HepG2 (cell line): ENCODE results near the gene EPC2. TPM values are rescaled to one million over a fixed set of nuclear protein-coding genes. Genes with fewer than 3 reads are reported as not detected.
A peak's percentile ranks its signal among the peaks of the same experiment; 100 is the strongest.

Source experiments
- ARNT ChIP-seq: fragments of 450-650 bp; IDR thresholded peaks from 2 replicates; pipeline ENCODE4 v1.6.1; 2017
- BCL3 ChIP-seq: sonication (generic); formaldehyde crosslinking; IDR thresholded peaks from 2 replicates; pipeline ENCODE4 v1.5.1; 2020; ENCODE audit warnings: mild to moderate bottlenecking, missing genetic modification reagents, moderate library complexity
- CBFB ChIP-seq: sonication (generic); formaldehyde crosslinking; IDR thresholded peaks from 2 replicates; pipeline ENCODE4 v1.4.0; 2020; ENCODE audit warnings: missing genetic modification reagents
- CCDC6 ChIP-seq: sonication (generic); formaldehyde crosslinking; IDR thresholded peaks from 2 replicates; pipeline ENCODE4 v1.8.1; 2022; ENCODE audit warnings: mild to moderate bottlenecking, missing genetic modification reagents, moderate library complexity
- ESRRA ChIP-seq: sonication (generic); formaldehyde crosslinking; IDR thresholded peaks from 2 replicates; pipeline ENCODE4 v1.5.1; 2020; ENCODE audit warnings: mild to moderate bottlenecking, low read depth, missing genetic modification reagents
- ETV5 ChIP-seq: IDR thresholded peaks from 2 replicates; pipeline ENCODE4 v1.6.1; 2018; ENCODE audit warnings: missing biosample characterization, missing genetic modification reagents, inconsistent platforms, borderline replicate concordance
- FOXA3 ChIP-seq: IDR thresholded peaks from 2 replicates; pipeline ENCODE4 v1.6.1; 2016; ENCODE audit warnings: missing genetic modification reagents, missing compliant biosample characterization
- FOXO1 ChIP-seq: sonication (generic); formaldehyde crosslinking; IDR thresholded peaks from 2 replicates; pipeline ENCODE4 v1.4.0; 2020; ENCODE audit warnings: missing genetic modification reagents
- FOXP1 ChIP-seq, 2 experiments: fragments of 450-650 bp in 1 of 2; IDR thresholded peaks; 2 replicates each; pipeline ENCODE4 v1.6.1; 2017 to 2018; ENCODE audit warnings: antibody characterized with exemption in 1 of 2
- HIC2 ChIP-seq: sonication (generic); formaldehyde crosslinking; IDR thresholded peaks from 2 replicates; pipeline ENCODE4 v1.9.0; 2022; ENCODE audit warnings: low read depth, missing genetic modification reagents
- PAWR ChIP-seq: sonication (generic); formaldehyde crosslinking; IDR thresholded peaks from 2 replicates; pipeline ENCODE4 v1.4.0; 2020; ENCODE audit warnings: missing genetic modification reagents, mild to moderate bottlenecking, borderline replicate concordance
- PBX3 ChIP-seq: sonication (generic); formaldehyde crosslinking; IDR thresholded peaks from 2 replicates; pipeline ENCODE4 v1.8.1; 2023; ENCODE audit warnings: missing genetic modification reagents, inconsistent platforms, borderline replicate concordance
- POLR2A ChIP-seq, 2 experiments: IDR thresholded peaks; 2 replicates each; pipeline ENCODE4 v1.6.1; 2011; ENCODE audit warnings: low read depth in 2 of 2, low read length in 2 of 2, mild to moderate bottlenecking in 1 of 2, moderate library complexity in 1 of 2; ENCODE audit not compliant: insufficient read depth in 1 of 2
- SMAD1 ChIP-seq: sonication (generic); formaldehyde crosslinking; IDR thresholded peaks from 2 replicates; pipeline ENCODE4 v1.4.0; 2020; ENCODE audit warnings: missing genetic modification reagents, low read depth, mild to moderate bottlenecking, borderline replicate concordance
- TAF1 ChIP-seq: sonication (generic); formaldehyde crosslinking; IDR thresholded peaks from 2 replicates; pipeline ENCODE4 v1.4.0; 2020; ENCODE audit warnings: missing genetic modification reagents
- ZNF331 ChIP-seq: sonication (generic); formaldehyde crosslinking; IDR thresholded peaks from 2 replicates; pipeline ENCODE4 v1.4.0; 2020; ENCODE audit warnings: missing genetic modification reagents
- ZNF446 ChIP-seq: sonication (generic); formaldehyde crosslinking; IDR thresholded peaks from 2 replicates; pipeline ENCODE4 v1.5.0; 2020; ENCODE audit warnings: mild to moderate bottlenecking, missing genetic modification reagents
- ZNF770 ChIP-seq: sonication (generic); formaldehyde crosslinking; IDR thresholded peaks from 2 replicates; pipeline ENCODE4 v1.5.0; 2020; ENCODE audit warnings: mild to moderate bottlenecking, missing genetic modification reagents
- ZNF788 ChIP-seq: sonication (generic); formaldehyde crosslinking; IDR thresholded peaks from 2 replicates; pipeline ENCODE4 v1.5.0; 2020; ENCODE audit warnings: mild to moderate bottlenecking, missing genetic modification reagents, borderline replicate concordance
- ZNF792 ChIP-seq: IDR thresholded peaks from 2 replicates; pipeline ENCODE4 v1.6.1; 2016
- polyA plus RNA-seq, 8 experiments: library from polyadenylated mRNA; depleted of rRNA in 3 of 8; stranded (reverse) in 7 of 8; unstranded in 1 of 8; fragments of >200 nt; fragmentation: Illumina TruSeq in 4 of 8; extraction: Trizol in 4 of 8; gene quantifications; 2 replicates each; pipeline versions ENCODE4 v1.2.1 to v1.2.3, GENCODE V29; 2011 to 2016; ENCODE audit warnings: low read depth in 4 of 8, missing spikeins in 1 of 8, mixed read lengths in 1 of 8; ENCODE audit not compliant: insufficient read depth in 1 of 8
- total RNA-seq, 5 experiments: library from RNA; depleted of rRNA; stranded (reverse); fragments of >200 nt; fragmentation: Illumina TruSeq; extraction: Trizol; gene quantifications; 2 replicates each; pipeline ENCODE4 v1.2.3, GENCODE V29; 2016; ENCODE audit warnings: low read depth in 1 of 5
- TF ChIP-seq, protein P1 (sequence below): sonication (generic); formaldehyde crosslinking; IDR thresholded peaks from 2 replicates; pipeline ENCODE4 v1.4.0; 2020; ENCODE audit warnings: missing genetic modification reagents
- TF ChIP-seq, protein P2 (sequence below): IDR thresholded peaks from 2 replicates; pipeline ENCODE4 v1.6.1; 2016; ENCODE audit warnings: mild to moderate bottlenecking, missing biosample characterization, missing genetic modification reagents

EPC2 gene
- total and polyA plus RNA-seq, 2 of the 13 experiments (the other 11 are each of a cell fraction or from before 2014, with no cell fraction given) = 20.5 to 22.0 TPM

DNA sequence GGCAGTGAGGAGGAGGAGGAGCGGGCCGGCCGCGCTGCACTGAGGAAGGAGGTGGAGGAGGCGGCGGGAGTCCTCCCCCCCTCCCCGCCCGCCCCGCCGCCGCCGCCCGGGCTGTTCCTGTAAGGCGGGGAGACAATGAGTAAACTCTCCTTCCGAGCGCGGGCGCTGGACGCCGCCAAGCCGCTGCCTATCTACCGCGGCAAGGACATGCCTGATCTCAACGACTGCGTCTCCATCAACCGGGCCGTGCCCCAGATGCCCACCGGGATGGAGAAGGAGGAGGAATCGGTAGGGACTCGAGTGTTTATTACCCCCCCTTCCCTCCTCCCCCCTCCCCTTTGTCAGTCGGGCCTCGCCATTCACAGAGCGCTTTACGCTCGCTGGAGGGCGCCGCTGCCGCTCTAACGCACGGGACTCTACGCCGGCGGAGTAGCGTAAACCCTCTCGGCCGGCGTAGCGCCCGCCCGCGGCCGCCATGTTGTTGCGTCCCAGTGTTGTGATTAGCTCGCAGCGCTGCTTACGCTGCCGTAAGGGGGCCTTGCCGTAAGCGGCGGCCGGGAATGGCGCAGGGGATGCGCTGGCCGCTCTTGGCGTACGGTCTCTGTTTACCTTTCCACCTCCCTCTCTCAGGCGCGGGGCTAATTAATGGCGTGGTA lies 460 bp downstream of the EPC2 start (continued):
- peak; percentile 58; the same call in 1 of the 2 replicates for TF ChIP-seq ZNF788 (CRISPR knock-in tag)
- peak; percentile 78 for TF ChIP-seq ZNF331 (CRISPR knock-in tag)
- TF ChIP-seq CBFB (CRISPR knock-in tag) = peak; percentile 56; the same call in 1 of the 2 replicates
- TF ChIP-seq PBX3 = no peak
- TF ChIP-seq POLR2A (IDR thresholded peaks at IDR 0.05; ENCODE audit: insufficient read depth in 1 of 2, low read depth in 2 of 2, low read length in 2 of 2) = peak; percentile 64 to 87
- peak; percentile 11 for TF ChIP-seq ETV5 (CRISPR knock-in tag)
- TF ChIP-seq ZNF770 (CRISPR knock-in tag) = no peak
- no peak for TF ChIP-seq PAWR
- TF ChIP-seq HIC2 (CRISPR knock-in tag) = no peak
- TF ChIP-seq, protein P1, sequence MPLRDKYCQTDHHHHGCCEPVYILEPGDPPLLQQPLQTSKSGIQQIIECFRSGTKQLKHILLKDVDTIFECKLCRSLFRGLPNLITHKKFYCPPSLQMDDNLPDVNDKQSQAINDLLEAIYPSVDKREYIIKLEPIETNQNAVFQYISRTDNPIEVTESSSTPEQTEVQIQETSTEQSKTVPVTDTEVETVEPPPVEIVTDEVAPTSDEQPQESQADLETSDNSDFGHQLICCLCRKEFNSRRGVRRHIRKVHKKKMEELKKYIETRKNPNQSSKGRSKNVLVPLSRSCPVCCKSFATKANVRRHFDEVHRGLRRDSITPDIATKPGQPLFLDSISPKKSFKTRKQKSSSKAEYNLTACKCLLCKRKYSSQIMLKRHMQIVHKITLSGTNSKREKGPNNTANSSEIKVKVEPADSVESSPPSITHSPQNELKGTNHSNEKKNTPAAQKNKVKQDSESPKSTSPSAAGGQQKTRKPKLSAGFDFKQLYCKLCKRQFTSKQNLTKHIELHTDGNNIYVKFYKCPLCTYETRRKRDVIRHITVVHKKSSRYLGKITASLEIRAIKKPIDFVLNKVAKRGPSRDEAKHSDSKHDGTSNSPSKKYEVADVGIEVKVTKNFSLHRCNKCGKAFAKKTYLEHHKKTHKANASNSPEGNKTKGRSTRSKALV = no peak
- TF ChIP-seq FOXO1 (CRISPR knock-in tag) = peak; percentile 76
- peak; percentile 58; the same call in 1 of the 2 replicates for TF ChIP-seq ZNF446 (CRISPR knock-in tag)
- no peak for TF ChIP-seq ARNT
- peak; percentile 36; the same call in 1 of the 2 replicates for TF ChIP-seq SMAD1
- TF ChIP-seq FOXP1 (IDR thresholded peaks at IDR 0.05) = peak; percentile 71
- peak; percentile 71 for TF ChIP-seq FOXP1 (CRISPR knock-in tag; IDR thresholded peaks at IDR 0.05)
- peak; percentile 59; the same call in 1 of the 2 replicates for TF ChIP-seq CCDC6 (CRISPR knock-in tag)
- TF ChIP-seq, protein P2, sequence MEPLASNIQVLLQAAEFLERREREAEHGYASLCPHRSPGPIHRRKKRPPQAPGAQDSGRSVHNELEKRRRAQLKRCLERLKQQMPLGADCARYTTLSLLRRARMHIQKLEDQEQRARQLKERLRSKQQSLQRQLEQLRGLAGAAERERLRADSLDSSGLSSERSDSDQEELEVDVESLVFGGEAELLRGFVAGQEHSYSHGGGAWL (CRISPR knock-in tag) = no peak; the same call in 1 of the 2 replicates
- peak; percentile 80 for TF ChIP-seq FOXA3 (CRISPR knock-in tag)
- no peak; the same call in 1 of the 2 replicates for TF ChIP-seq ESRRA
- TF ChIP-seq BCL3 = no peak
- TF ChIP-seq TAF1 = peak; percentile 73
- peak; percentile 18; the same call in 1 of the 2 replicates for TF ChIP-seq ZNF792 (CRISPR knock-in tag)
